HepG2 (cell line): ENCODE data around the gene ZNF101. TPM values are rescaled to one million over a fixed set of nuclear protein-coding genes. Genes with fewer than 3 reads are reported as not detected.

Experiments used
- CEBPG ChIP-seq: IDR thresholded peaks from 2 replicates; pipeline ENCODE4 v1.6.1; 2016
- EHMT2 ChIP-seq: fragments of 200-600 bp; sonication (generic); IDR thresholded peaks from 2 replicates; pipeline ENCODE4 v1.7.0; 2017; ENCODE audit warnings: antibody characterized with exemption, low read depth, low read length, borderline replicate concordance
- FOXO4 ChIP-seq: sonication (generic); formaldehyde crosslinking; conservative IDR thresholded peaks from 2 replicates; pipeline ENCODE4 v1.8.1; 2023; ENCODE audit warnings: missing genetic modification reagents
- HNRNPH1 ChIP-seq: fragments of 200-400 bp; formaldehyde crosslinking; optimal IDR thresholded peaks from 2 replicates; pipeline ENCODE3; 2017; ENCODE audit warnings: mild to moderate bottlenecking, low read depth, low read length
- KDM2A ChIP-seq: sonication (generic); formaldehyde crosslinking; IDR thresholded peaks from 2 replicates; pipeline ENCODE4 v1.4.0; 2020; ENCODE audit warnings: low read depth, missing genetic modification reagents, borderline replicate concordance
- POGK ChIP-seq: sonication (generic); formaldehyde crosslinking; conservative IDR thresholded peaks from 2 replicates; pipeline ENCODE4 v1.8.0; 2022; ENCODE audit warnings: mild to moderate bottlenecking, moderate library complexity, missing genetic modification reagents
- RCOR2 ChIP-seq: IDR thresholded peaks from 2 replicates; pipeline ENCODE4 v1.6.1; 2016; ENCODE audit warnings: missing biosample characterization, missing genetic modification reagents
- RNF219 ChIP-seq: sonication (generic); formaldehyde crosslinking; IDR thresholded peaks from 2 replicates; pipeline ENCODE4 v1.5.0; 2020; ENCODE audit warnings: mild to moderate bottlenecking, missing genetic modification reagents
- RXRB ChIP-seq: IDR thresholded peaks from 2 replicates; pipeline ENCODE4 v1.6.1; 2016; ENCODE audit warnings: borderline replicate concordance, missing genetic modification reagents, missing compliant biosample characterization
- TIGD3 ChIP-seq: sonication (generic); formaldehyde crosslinking; IDR thresholded peaks from 2 replicates; pipeline ENCODE4 v1.5.1; 2020; ENCODE audit warnings: mild to moderate bottlenecking, missing genetic modification reagents, borderline replicate concordance
- ZBED4 ChIP-seq: sonication (generic); formaldehyde crosslinking; IDR thresholded peaks from 2 replicates; pipeline ENCODE4 v1.4.0; 2020; ENCODE audit warnings: missing genetic modification reagents, borderline replicate concordance
- ZKSCAN5 ChIP-seq: sonication (generic); formaldehyde crosslinking; IDR thresholded peaks from 2 replicates; pipeline ENCODE4 v1.5.1; 2020; ENCODE audit warnings: mild to moderate bottlenecking, missing genetic modification reagents
- ZNF10 ChIP-seq: sonication (generic); formaldehyde crosslinking; IDR thresholded peaks from 2 replicates; pipeline ENCODE4 v1.4.0; 2020; ENCODE audit warnings: mild to moderate bottlenecking, low read depth, missing genetic modification reagents, borderline replicate concordance
- ZNF775 ChIP-seq: sonication (generic); formaldehyde crosslinking; IDR thresholded peaks from 2 replicates; pipeline ENCODE4 v1.4.0; 2020; ENCODE audit warnings: missing genetic modification reagents, mild to moderate bottlenecking, moderate library complexity, borderline replicate concordance
- ZNF782 ChIP-seq: sonication (generic); formaldehyde crosslinking; IDR thresholded peaks from 2 replicates; pipeline ENCODE4 v1.4.0; 2020; ENCODE audit warnings: missing genetic modification reagents, mild to moderate bottlenecking, borderline replicate concordance
- polyA plus RNA-seq, 8 experiments: library from polyadenylated mRNA; depleted of rRNA in 3 of 8; stranded (reverse) in 7 of 8; unstranded in 1 of 8; fragments of >200 nt; fragmentation: Illumina TruSeq in 4 of 8; extraction: Trizol in 4 of 8; gene quantifications; 2 replicates each; pipeline versions ENCODE4 v1.2.1 to v1.2.3, GENCODE V29; 2011 to 2016; ENCODE audit warnings: low read depth in 4 of 8, missing spikeins in 1 of 8, mixed read lengths in 1 of 8; ENCODE audit not compliant: insufficient read depth in 1 of 8
- total RNA-seq, 5 experiments: library from RNA; depleted of rRNA; stranded (reverse); fragments of >200 nt; fragmentation: Illumina TruSeq; extraction: Trizol; gene quantifications; 2 replicates each; pipeline ENCODE4 v1.2.3, GENCODE V29; 2016; ENCODE audit warnings: low read depth in 1 of 5

Gene ZNF101
- total and polyA plus RNA-seq, 2 of the 13 experiments (the other 11 are each of a cell fraction or from before 2014, with no cell fraction given) = 12.9 to 28.9 TPM

- TF ChIP-seq HNRNPH1 (no peak), ZNF775 (CRISPR knock-in tag) (no peak), TIGD3 (CRISPR knock-in tag) (no peak), ZNF782 (CRISPR knock-in tag) (no peak), CEBPG (peak; percentile 51), POGK (CRISPR knock-in tag) (peak; percentile 65; the same call in 1 of the 2 replicates), ZNF10 (CRISPR knock-in tag) (no peak), RNF219 (CRISPR knock-in tag) (0 out of 2 replicates have a peak, but pooled peaks have one; percentile 58), EHMT2 (no peak), RXRB (peak; percentile 91), KDM2A (CRISPR knock-in tag) (peak; percentile 28; the same call in 1 of the 2 replicates), RCOR2 (peak; percentile 55; the same call in 1 of the 2 replicates), ZKSCAN5 (no peak), ZBED4 (peak; percentile 77; the same call in 1 of the 2 replicates), FOXO4 (CRISPR knock-in tag) (no peak)
Observed at GRCh38 chr19:19668230-19669012, at the start of gene ZNF101 (continued).
